VCaP (cell line): Measurements from ENCODE around the gene KRTAP9-2.
"Not testable (repeated sequence)": the region's sequence is repeated elsewhere in the genome, so short reads cannot be mapped to it uniquely, and the experiment has no call there.

Experiments
- H3K27ac ChIP-seq: fragments of 450-650 bp; 2 replicates; pipeline ENCODE4 v1.5.1; 2017
- TF ChIP-seq, protein P1 (sequence below): fragments of 450-650 bp; conservative IDR thresholded peaks from 2 replicates; pipeline ENCODE4 v1.5.1; 2017; ENCODE audit warnings: mild to moderate bottlenecking, moderate library complexity

KRTAP9-2 gene

DNA sequence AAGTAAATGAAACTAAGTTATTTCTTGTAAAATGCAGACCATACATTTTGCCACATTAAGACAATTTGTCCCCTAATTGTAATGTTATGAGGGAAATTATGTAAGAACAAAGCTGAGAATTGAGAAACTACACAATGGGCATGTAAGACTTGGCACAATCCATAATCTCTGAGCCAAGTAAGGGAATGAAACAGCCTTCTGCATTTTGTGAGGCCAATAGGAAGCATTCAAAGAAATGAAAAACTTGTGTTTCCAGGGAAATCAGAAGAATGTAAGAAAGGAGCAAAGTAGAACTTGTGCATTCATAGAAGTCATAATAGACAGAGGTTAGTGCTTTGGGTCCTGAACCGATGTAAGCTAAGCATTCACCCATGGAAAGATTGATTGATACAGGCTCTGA, 24.8 kb downstream of the KRTAP9-2 start:
- no peak overlapping the region for H3K27ac ChIP-seq
- TF ChIP-seq, protein P1, sequence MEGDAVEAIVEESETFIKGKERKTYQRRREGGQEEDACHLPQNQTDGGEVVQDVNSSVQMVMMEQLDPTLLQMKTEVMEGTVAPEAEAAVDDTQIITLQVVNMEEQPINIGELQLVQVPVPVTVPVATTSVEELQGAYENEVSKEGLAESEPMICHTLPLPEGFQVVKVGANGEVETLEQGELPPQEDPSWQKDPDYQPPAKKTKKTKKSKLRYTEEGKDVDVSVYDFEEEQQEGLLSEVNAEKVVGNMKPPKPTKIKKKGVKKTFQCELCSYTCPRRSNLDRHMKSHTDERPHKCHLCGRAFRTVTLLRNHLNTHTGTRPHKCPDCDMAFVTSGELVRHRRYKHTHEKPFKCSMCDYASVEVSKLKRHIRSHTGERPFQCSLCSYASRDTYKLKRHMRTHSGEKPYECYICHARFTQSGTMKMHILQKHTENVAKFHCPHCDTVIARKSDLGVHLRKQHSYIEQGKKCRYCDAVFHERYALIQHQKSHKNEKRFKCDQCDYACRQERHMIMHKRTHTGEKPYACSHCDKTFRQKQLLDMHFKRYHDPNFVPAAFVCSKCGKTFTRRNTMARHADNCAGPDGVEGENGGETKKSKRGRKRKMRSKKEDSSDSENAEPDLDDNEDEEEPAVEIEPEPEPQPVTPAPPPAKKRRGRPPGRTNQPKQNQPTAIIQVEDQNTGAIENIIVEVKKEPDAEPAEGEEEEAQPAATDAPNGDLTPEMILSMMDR: no peak

DNA sequence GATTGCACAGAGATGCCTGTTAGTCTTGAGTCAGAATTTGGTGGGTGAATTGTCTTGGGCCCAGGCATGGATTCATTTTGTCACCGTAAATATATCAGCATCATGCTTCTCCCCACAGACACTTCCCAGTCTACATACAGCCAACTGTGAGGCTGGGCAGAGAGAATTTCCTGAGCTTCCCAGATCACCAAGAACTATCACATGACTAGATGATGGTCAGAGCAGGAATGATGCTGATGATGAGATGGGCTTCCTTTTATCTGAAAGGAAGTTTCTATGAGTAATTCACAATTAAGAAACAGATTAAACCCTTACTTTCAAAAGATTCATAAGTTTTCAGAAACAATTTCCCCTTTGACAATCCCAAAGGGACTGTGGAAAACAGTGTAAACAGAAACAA, 28.4 kb downstream of the KRTAP9-2 start:
- no peak overlapping the region for H3K27ac ChIP-seq
- TF ChIP-seq, protein P1: no peak

DNA sequence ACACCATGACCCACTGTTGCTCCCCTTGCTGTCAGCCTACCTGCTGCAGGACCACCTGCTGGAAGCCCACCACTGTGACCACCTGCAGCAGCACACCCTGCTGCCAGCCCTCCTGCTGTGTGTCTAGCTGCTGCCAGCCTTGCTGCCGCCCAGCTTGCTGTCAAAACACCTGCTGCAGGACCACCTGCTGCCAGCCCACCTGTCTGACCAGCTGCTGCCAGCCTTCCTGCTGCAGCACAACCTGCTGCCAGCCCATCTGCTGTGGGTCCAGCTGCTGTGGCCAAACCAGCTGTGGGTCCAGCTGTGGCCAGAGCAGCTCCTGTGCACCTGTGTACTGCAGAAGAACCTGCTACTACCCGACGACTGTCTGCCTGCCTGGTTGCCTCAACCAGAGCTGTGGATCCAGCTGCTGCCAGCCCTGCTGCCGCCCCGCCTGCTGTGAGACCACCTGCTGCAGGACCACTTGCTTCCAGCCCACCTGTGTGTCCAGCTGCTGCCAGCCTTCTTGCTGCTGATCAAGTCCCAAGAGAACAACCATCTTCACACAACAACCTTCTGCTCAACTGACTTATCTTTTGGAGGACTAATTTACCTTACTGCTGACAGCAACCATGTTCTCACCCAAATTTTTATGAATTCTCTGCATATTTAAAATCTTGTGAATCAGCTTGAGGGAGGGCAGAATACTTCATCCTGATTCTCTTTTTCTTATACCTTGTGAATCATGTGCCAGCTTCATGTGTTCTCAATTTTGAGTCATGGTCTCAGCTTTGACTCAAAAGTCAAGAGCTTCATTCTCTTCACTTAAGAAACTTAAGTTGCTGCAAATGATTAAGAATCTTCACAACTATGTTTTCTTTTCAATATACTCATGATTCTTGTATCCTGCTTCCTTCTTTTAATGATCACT, 29.2 kb downstream of the KRTAP9-2 start, which contains the start of gene KRTAP9-9:
Gene KRTAP9-9, plus strand, starts transcription at position 4 of the 910 bp plus-strand sequence.
- not testable (repeated sequence) for H3K27ac ChIP-seq

DNA sequence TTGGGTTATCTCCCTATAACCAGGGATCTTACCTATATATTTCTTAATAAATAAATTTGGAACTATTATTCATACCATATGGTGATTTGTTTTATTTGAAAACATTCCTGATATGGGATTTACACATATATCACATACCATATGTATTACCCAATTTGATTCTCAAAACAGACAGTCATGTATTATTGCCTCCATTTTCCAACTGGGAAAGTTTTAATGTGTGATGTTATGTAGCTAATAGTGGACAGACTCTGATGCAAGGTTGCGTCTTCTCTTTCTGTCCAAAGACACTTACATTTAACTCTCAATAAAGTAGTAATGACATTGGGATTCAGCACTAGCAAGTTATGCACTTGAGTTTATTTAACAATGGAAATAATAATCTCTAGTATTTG, 29.8 kb downstream of the KRTAP9-2 start:
- no peak overlapping the region for H3K27ac ChIP-seq
- TF ChIP-seq, protein P1: no peak

DNA sequence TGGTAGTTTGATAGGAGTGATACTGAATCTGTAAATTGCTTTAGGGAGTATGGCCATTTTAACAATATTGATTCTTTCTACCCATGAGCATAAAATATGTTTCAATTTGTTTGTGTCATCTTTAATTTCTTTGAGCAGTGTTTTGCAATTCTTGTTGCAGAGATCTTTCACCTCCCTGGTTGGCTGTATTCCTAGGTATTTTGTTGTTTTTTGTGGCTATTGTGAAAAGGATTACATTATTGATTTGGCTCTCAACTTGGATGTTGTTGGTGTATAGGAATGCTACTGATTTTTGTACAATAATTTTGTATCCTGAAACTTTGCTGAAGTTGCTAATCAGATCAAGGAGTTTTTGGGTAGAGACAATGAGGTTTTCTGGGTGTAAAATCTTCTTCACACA, 32.0 kb downstream of the KRTAP9-2 start:
- TF ChIP-seq, protein P1: no peak
- H3K27ac ChIP-seq: no peak overlapping the region

DNA sequence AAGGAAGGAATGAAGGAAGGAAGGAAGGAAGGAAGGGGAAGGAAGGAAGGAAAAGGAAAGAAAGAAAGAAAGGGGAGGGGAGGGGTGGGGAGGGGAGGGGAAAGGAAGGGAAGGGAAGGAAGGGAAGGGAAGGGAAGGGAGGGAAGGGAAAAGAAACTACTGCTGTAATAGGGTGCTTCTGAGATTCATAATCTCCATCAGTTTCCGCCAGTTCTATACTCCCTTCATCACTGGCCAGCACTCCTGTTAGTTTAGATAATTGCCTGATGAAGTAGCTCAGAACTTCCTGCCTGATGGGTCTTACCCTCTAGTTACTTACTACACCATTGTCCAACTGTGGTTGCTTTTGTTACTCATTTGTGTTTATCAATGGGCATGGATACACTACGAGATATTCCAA, 36.8 kb downstream of the KRTAP9-2 start:
- TF ChIP-seq, protein P1: no peak

DNA sequence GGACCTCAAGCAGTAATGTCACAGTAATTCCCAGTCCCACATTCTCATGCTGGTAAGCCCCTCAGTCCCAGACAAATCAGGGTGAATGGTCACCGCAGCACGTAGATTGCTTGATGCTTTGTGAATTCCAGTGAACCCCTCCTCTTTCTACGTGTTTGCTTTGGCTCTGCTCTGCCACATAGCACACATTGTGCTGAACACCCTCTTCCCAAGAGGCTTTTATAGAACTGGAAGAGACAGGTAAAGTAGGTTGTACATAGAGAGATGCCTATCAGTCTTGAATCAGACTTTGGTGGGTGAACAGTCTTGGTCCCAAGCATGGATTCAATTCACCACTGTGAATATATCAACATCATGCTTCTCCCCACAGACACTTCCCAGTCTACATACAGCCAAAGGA, 38.2 kb downstream of the KRTAP9-2 start:
- TF ChIP-seq, protein P1: no peak

More for the DNA sequence above, 36.8 kb downstream of the KRTAP9-2 start:
- no peak overlapping the region for H3K27ac ChIP-seq

DNA sequence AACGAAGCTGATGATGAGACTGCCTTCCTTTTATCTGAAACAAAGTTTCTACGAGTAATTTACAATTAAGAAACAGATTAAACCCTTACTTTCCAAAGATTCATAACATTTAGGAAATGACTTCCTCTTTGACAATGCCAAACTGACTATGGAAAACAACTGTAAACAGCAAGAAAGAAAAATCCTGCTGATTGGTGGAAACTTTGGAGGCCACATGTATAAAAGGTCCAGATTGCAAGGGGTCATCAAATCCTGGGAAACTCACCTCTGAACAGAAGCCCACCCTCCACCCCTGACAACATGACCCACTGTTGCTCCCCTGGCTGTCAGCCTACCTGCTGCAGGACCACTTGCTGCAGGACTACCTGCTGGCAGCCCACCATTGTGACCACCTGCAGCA, 38.6 kb downstream of the KRTAP9-2 start, which contains the start of gene KRTAP9-6:
Gene KRTAP9-6, plus strand, starts transcription at position 301 of the 400 bp plus-strand sequence. Its CDS starts 0 bp downstream, at position 301.
- no peak within 1 kb of the TSS for H3K27ac ChIP-seq
- TF ChIP-seq, protein P1: no peak

More for the DNA sequence above, 38.2 kb downstream of the KRTAP9-2 start:
- no peak overlapping the region for H3K27ac ChIP-seq
